Endodermal cell (in vitro differentiated cells): ENCODE measurements around the gene BOD1L1. TPM values are rescaled to one million over a fixed set of nuclear protein-coding genes. Genes with fewer than 3 reads are reported as not detected.

ENCODE experiments used
- DNase-seq: peaks from one replicate; pipeline ENCODE4 v3.0.0-alpha.2; 2017
- H3K27ac ChIP-seq: 2 replicates; pipeline ENCODE4 v1.5.1; 2013; ENCODE audit warnings: mild to moderate bottlenecking, low read depth, low read length, moderate library complexity
- H3K27me3 ChIP-seq: 2 replicates; pipeline ENCODE4 v1.6.1; 2013; ENCODE audit warnings: mild to moderate bottlenecking, low read length, moderate library complexity; ENCODE audit not compliant: insufficient read depth, control insufficient read depth, poor library complexity, severe bottlenecking
- H3K36me3 ChIP-seq: 2 replicates; pipeline ENCODE4 v1.7.0; 2013; ENCODE audit warnings: mild to moderate bottlenecking, low read length, moderate library complexity; ENCODE audit not compliant: control insufficient read depth, insufficient read depth
- H3K4me1 ChIP-seq: one replicate; pipeline ENCODE4 v1.7.0; 2013; ENCODE audit warnings: low read length; ENCODE audit not compliant: control insufficient read depth, insufficient read depth
- H3K4me3 ChIP-seq: 2 replicates; pipeline ENCODE4 v1.5.1; 2013; ENCODE audit warnings: mild to moderate bottlenecking, low read length, moderate library complexity
- H3K9ac ChIP-seq: 2 replicates; pipeline ENCODE4 v1.6.1; 2013; ENCODE audit warnings: mild to moderate bottlenecking, low read length, moderate library complexity; ENCODE audit not compliant: poor library complexity, severe bottlenecking; ENCODE audit errors: extremely low read depth
- H3K9me3 ChIP-seq: 2 replicates; pipeline ENCODE4 v1.6.1; 2013; ENCODE audit warnings: mild to moderate bottlenecking, low read length, moderate library complexity; ENCODE audit not compliant: control insufficient read depth
- H3K27ac Mint-ChIP-seq: 2 replicates; pipeline ENCODE4 v1.8.0; 2020; ENCODE audit warnings: mixed read lengths
- H3K27me3 Mint-ChIP-seq: 2 replicates; pipeline ENCODE4 v1.8.0; 2021; ENCODE audit warnings: mild to moderate bottlenecking, mixed read lengths; ENCODE audit not compliant: insufficient read depth
- H3K36me3 Mint-ChIP-seq: 2 replicates; pipeline ENCODE4 v1.8.0; 2020; ENCODE audit warnings: low read depth, mixed read lengths
- H3K4me1 Mint-ChIP-seq: 2 replicates; pipeline ENCODE4 v1.8.0; 2020; ENCODE audit warnings: mixed read lengths
- H3K4me3 Mint-ChIP-seq: 2 replicates; pipeline ENCODE4 v1.8.0; 2020; ENCODE audit warnings: mild to moderate bottlenecking, moderate library complexity, mixed read lengths
- H3K9me3 Mint-ChIP-seq: 2 replicates; pipeline ENCODE4 v1.8.0; 2020; ENCODE audit warnings: mild to moderate bottlenecking, mixed read lengths
- CTCF ChIP-seq: fragments of 200-600 bp; sonication (generic); conservative IDR thresholded peaks from 2 replicates; pipeline ENCODE4 v1.5.0; 2021; ENCODE audit warnings: antibody characterized with exemption, mild to moderate bottlenecking
- WGBS, 2 experiments: methylation state at CpG; one replicate each; pipeline versions ENCODE4 v1.1.5 to v1.1.7; 2013; ENCODE audit warnings: missing lambda C conversion rate in 2 of 2, mixed read lengths in 1 of 2; ENCODE audit not compliant: insufficient coverage in 1 of 2, insufficient read length in 1 of 2; 5-methylcytosine and 5-hydroxymethylcytosine counted together
- total RNA-seq, 2 donors: library from RNA; stranded (reverse); fragmentation: NEBNext Ultra II Directional in 1 of 2; extraction: Animal tissue kit (Norgen Biotek cat#: 25700) in 1 of 2; gene quantifications; 2 replicates in 1 of 2; 3 replicates in 1 of 2; pipeline ENCODE4 v1.2.1, GENCODE V29; 2021

BOD1L1 gene
- total RNA-seq, 2 donors from 2014 or later, result 42.5 to 46.3 TPM

DNA sequence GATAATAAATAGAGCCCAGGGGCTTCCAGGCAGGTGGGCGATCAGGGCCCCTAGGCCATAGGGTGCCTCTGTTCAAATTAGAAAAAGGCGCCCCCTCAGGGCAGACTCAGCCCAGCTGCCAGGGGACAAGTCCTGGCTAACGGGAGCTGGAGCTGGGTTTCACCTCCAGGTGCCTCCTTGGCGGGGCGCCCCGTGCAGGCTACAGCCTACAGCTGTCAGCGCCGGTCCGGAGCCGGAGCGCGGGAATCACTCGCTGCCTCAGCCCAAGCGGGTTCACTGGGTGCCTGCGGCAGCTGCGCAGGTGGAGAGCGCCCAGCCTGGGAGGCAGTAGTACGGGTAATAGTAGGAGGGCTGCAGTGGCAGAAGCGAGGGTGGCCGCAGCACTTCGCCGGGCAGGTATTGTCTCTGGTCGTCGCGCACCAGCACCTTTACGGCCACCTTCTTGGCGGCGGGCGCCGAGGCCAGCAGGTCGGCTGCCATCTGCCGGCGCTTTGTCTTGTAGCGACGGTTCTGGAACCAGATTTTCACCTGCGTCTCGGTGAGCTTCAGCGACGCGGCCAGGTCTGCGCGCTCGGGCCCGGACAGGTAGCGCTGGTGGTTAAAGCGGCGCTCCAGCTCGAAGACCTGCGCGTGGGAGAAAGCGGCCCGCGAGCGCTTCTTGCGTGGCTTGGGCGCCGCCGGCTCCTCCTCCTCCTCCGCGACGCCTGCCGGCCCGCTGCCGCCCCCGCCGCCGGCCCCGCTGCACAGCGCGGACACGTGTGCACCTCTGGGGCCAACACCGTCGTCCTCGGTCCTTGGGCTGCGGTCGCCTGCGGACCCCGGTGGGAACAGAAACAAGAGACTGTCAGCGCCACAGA, 85.6 kb downstream of the BOD1L1 start:
- peaks cover 95% of the 10 kb centered on the region for H3K27me3 ChIP-seq
- no peaks in the 10 kb centered on the region for H3K36me3 Mint-ChIP-seq
- H3K4me3 Mint-ChIP-seq, result peak overlapping the region; percentile 69
- no peaks in the 10 kb centered on the region for H3K9me3 ChIP-seq
- H3K27ac Mint-ChIP-seq, result no peak overlapping the region
- no peak overlapping the region for H3K9ac ChIP-seq
- TF ChIP-seq CTCF, result peak; percentile 75
- no peak overlapping the region for H3K27ac ChIP-seq
- no peaks in the 10 kb centered on the region for H3K36me3 ChIP-seq
- H3K4me3 ChIP-seq, result no peak overlapping the region
- peaks cover 6% of the 10 kb centered on the region for H3K9me3 Mint-ChIP-seq
- peaks cover 10% of the 10 kb centered on the region for H3K4me1 Mint-ChIP-seq
- H3K4me1 ChIP-seq, result no peaks in the 10 kb centered on the region
- H3K27me3 Mint-ChIP-seq, result peaks cover 92% of the 10 kb centered on the region
- 35 to 60% methylated on average over 40 to 79 of the region's 79 CpGs for WGBS, 2 experiments
- peak; percentile 94 for DNase-seq

DNA sequence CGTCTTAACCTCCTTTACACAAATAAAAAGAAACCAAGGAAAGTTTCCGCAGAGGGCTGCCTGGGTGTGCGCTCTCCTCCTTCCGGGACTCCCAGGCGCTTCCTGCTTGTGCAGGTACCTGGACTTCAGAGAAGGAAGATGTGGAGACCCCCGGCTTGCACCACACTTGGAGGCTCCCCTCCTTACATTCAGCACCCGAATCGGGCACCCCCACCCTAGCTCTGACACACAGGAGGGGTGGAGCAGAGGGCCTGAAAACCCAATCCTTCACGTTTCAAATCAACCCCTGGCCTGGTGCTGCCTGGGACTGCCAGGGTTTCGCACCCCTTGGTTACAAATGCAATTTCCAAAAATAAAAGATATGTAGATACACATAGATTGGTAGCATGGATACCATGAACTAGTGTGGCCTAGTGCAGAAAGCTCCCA, 86.3 kb downstream of the BOD1L1 start:
- no peak for DNase-seq
- Histone ChIP-seq H3K27me3 (peaks cover 95% of the 10 kb centered on the region), H3K27ac (no peak overlapping the region), H3K9me3 (no peaks in the 10 kb centered on the region), H3K36me3 (no peaks in the 10 kb centered on the region), H3K4me3 (no peak overlapping the region), H3K4me1 (no peaks in the 10 kb centered on the region), H3K9ac (no peak overlapping the region)
- H3K27me3 Mint-ChIP-seq, result peaks cover 92% of the 10 kb centered on the region
- peaks cover 4% of the 10 kb centered on the region for H3K4me1 Mint-ChIP-seq
- H3K9me3 Mint-ChIP-seq, result peaks cover 6% of the 10 kb centered on the region
- no peak for TF ChIP-seq CTCF
- no peaks in the 10 kb centered on the region for H3K36me3 Mint-ChIP-seq
- WGBS, 2 experiments, result 57 to 77% methylated on average over 5 to 10 of the region's 10 CpGs
- H3K27ac Mint-ChIP-seq, result no peak overlapping the region
- H3K4me3 Mint-ChIP-seq, result no peak overlapping the region

DNA sequence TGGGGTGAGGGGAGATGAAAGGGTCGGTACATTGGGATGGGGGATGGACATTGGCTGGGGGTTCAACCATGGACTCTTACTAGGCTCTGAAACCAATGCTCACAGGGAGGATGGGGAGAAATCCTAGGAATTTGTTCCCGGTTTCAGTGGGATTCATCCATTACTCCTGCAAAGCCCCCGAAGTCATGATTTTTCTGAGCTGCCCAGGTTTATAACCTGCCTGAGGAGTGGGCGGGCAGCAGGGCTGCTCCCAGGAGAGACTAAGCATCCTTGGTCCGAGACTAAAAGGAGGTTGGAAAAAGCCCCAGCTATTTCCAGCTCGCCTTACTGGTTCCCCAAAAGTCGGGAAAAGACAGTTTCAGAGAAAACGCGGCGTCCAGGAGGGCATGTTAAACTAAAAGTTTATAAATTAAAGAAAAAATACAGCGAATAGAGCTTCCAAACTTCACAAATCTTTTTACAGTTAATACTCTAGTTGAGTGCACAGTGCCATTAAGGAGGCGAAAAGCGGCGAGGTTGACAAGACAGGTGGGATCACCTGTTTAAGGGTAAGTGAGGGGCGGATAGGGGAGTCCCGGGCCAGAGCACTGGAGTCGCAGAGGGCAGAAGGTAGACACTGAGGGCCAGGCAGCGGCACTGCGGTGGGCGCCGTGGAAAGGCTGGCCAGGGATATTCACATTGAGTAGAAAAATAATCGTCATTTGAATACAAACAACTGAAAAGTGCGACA, 86.9 kb downstream of the BOD1L1 start:
- no peaks in the 10 kb centered on the region for H3K9me3 ChIP-seq
- H3K27ac ChIP-seq, result no peak overlapping the region
- Mint-ChIP-seq H3K27ac (no peak overlapping the region), H3K27me3 (peaks cover 92% of the 10 kb centered on the region), H3K4me1 (peaks cover 6% of the 10 kb centered on the region), H3K4me3 (no peak overlapping the region), H3K9me3 (peaks cover 6% of the 10 kb centered on the region), H3K36me3 (no peaks in the 10 kb centered on the region)
- peak; percentile 49 for DNase-seq
- H3K4me1 ChIP-seq, result no peaks in the 10 kb centered on the region
- H3K27me3 ChIP-seq, result peaks cover 95% of the 10 kb centered on the region
- H3K9ac ChIP-seq, result no peak overlapping the region
- H3K36me3 ChIP-seq, result no peaks in the 10 kb centered on the region
- no peak overlapping the region for H3K4me3 ChIP-seq
- WGBS, 2 experiments, result 50 to 67% methylated on average over 15 to 23 of the region's 23 CpGs
- TF ChIP-seq CTCF, result no peak
